Measurements from ENCODE around the gene NEK1.
"Not testable (repeated sequence)": the region's sequence is repeated elsewhere in the genome, so short reads cannot be mapped to it uniquely, and the experiment has no call there.

Gene NEK1

GRCh38 chr4:169437299-169438047 is 174.9 kb downstream of the NEK1 start:
- no peaks in the 10 kb centered on the region for H3K27me3 Mint-ChIP-seq
- H3K9me3 Mint-ChIP-seq: peaks cover 6% of the 10 kb centered on the region
- H3K4me3 Mint-ChIP-seq: no peak overlapping the region
- H3K36me3 Mint-ChIP-seq (ENCODE audit: low read depth): no peaks in the 10 kb centered on the region
- H3K27ac Mint-ChIP-seq: no peak overlapping the region
- intact Hi-C loops (cut with micrococcal nuclease): no loop called here
- peaks cover 11% of the 10 kb centered on the region for H3K4me1 Mint-ChIP-seq (ENCODE audit: low read depth)

- no peak overlapping the region for H3K27ac Mint-ChIP-seq
- no peaks in the 10 kb centered on the region for H3K36me3 Mint-ChIP-seq (ENCODE audit: low read depth)
- intact Hi-C loops (cut with micrococcal nuclease): no loop called here
- H3K4me1 Mint-ChIP-seq (ENCODE audit: low read depth): peaks cover 11% of the 10 kb centered on the region
- no peaks in the 10 kb centered on the region for H3K27me3 Mint-ChIP-seq
- no peaks in the 10 kb centered on the region for H3K9me3 Mint-ChIP-seq
- no peak overlapping the region for H3K4me3 Mint-ChIP-seq
These were observed 175.6 kb downstream of the NEK1 start for GRCh38 chr4:169436734-169437133.

GRCh38 chr4:169428376-169428775 is 184.0 kb downstream of the NEK1 start:
- Mint-ChIP-seq H3K36me3 (ENCODE audit: low read depth) (peaks cover 9% of the 10 kb centered on the region), H3K27ac (no peak overlapping the region), H3K4me3 (no peak overlapping the region), H3K9me3 (no peaks in the 10 kb centered on the region), H3K4me1 (ENCODE audit: low read depth) (no peaks in the 10 kb centered on the region), H3K27me3 (no peaks in the 10 kb centered on the region)
- intact Hi-C loops (cut with micrococcal nuclease): no loop called here

- H3K27me3 Mint-ChIP-seq; H3K27ac Mint-ChIP-seq; H3K9me3 Mint-ChIP-seq; H3K36me3 Mint-ChIP-seq (ENCODE audit: low read depth); H3K4me3 Mint-ChIP-seq; intact Hi-C loops (cut with micrococcal nuclease); H3K4me1 Mint-ChIP-seq (ENCODE audit: low read depth): not testable (repeated sequence)
These were observed 184.7 kb downstream of the NEK1 start for GRCh38 chr4:169427727-169428126.

- Mint-ChIP-seq H3K4me3 (no peak overlapping the region), H3K9me3 (no peaks in the 10 kb centered on the region), H3K27me3 (no peaks in the 10 kb centered on the region), H3K36me3 (ENCODE audit: low read depth) (peaks cover 9% of the 10 kb centered on the region), H3K27ac (no peak overlapping the region), H3K4me1 (ENCODE audit: low read depth) (no peaks in the 10 kb centered on the region)
- intact Hi-C loops (cut with micrococcal nuclease): no loop called here
These were observed 192.1 kb downstream of the NEK1 start for GRCh38 chr4:169420291-169420690.

- H3K36me3 Mint-ChIP-seq (ENCODE audit: low read depth): no peaks in the 10 kb centered on the region
- no peaks in the 10 kb centered on the region for H3K27me3 Mint-ChIP-seq
- intact Hi-C loops (cut with micrococcal nuclease): no loop called here
- H3K27ac Mint-ChIP-seq: no peak overlapping the region
- H3K4me3 Mint-ChIP-seq: no peak overlapping the region
- no peaks in the 10 kb centered on the region for H3K4me1 Mint-ChIP-seq (ENCODE audit: low read depth)
- no peaks in the 10 kb centered on the region for H3K9me3 Mint-ChIP-seq
These were observed 193.5 kb downstream of the NEK1 start for GRCh38 chr4:169418846-169419245.

- Mint-ChIP-seq H3K4me1 (ENCODE audit: low read depth) (no peaks in the 10 kb centered on the region), H3K27ac (no peak overlapping the region)
- intact Hi-C loops (cut with micrococcal nuclease): no loop called here
These were observed 194.6 kb downstream of the NEK1 start for GRCh38 chr4:169417629-169418282.

GRCh38 chr4:169416997-169417396 is 195.4 kb downstream of the NEK1 start:
- intact Hi-C loops (cut with micrococcal nuclease): no loop called here
- H3K9me3 Mint-ChIP-seq: no peaks in the 10 kb centered on the region
- no peak overlapping the region for H3K4me3 Mint-ChIP-seq

More at GRCh38 chr4:169417629-169418282, 194.6 kb downstream of the NEK1 start:
- Mint-ChIP-seq H3K9me3 (no peaks in the 10 kb centered on the region), H3K27me3 (no peaks in the 10 kb centered on the region), H3K36me3 (ENCODE audit: low read depth) (no peaks in the 10 kb centered on the region), H3K4me3 (no peak overlapping the region)

GRCh38 chr4:169416461-169416860 is 195.9 kb downstream of the NEK1 start:
- Mint-ChIP-seq H3K27me3 (no peaks in the 10 kb centered on the region), H3K9me3 (no peaks in the 10 kb centered on the region), H3K27ac (no peak overlapping the region), H3K4me3 (no peak overlapping the region), H3K36me3 (ENCODE audit: low read depth) (no peaks in the 10 kb centered on the region), H3K4me1 (ENCODE audit: low read depth) (no peaks in the 10 kb centered on the region)
- intact Hi-C loops (cut with micrococcal nuclease): no loop called here

More at GRCh38 chr4:169416997-169417396, 195.4 kb downstream of the NEK1 start:
- H3K4me1 Mint-ChIP-seq (ENCODE audit: low read depth): no peaks in the 10 kb centered on the region
- H3K27ac Mint-ChIP-seq: no peak overlapping the region
- no peaks in the 10 kb centered on the region for H3K36me3 Mint-ChIP-seq (ENCODE audit: low read depth)
- no peaks in the 10 kb centered on the region for H3K27me3 Mint-ChIP-seq

- H3K27me3 Mint-ChIP-seq: no peaks in the 10 kb centered on the region
- intact Hi-C loops (cut with micrococcal nuclease): no loop called here
- H3K4me1 Mint-ChIP-seq (ENCODE audit: low read depth): peaks cover 8% of the 10 kb centered on the region
- H3K36me3 Mint-ChIP-seq (ENCODE audit: low read depth): no peaks in the 10 kb centered on the region
- H3K4me3 Mint-ChIP-seq: no peak overlapping the region
- H3K27ac Mint-ChIP-seq: no peak overlapping the region
- no peaks in the 10 kb centered on the region for H3K9me3 Mint-ChIP-seq
These were observed 197.5 kb downstream of the NEK1 start for GRCh38 chr4:169414913-169415312.

GRCh38 chr4:169412046-169412445 is 200.3 kb downstream of the NEK1 start:
- no peaks in the 10 kb centered on the region for H3K36me3 Mint-ChIP-seq (ENCODE audit: low read depth)
- H3K27ac Mint-ChIP-seq: no peak overlapping the region
- H3K4me1 Mint-ChIP-seq (ENCODE audit: low read depth): peaks cover 8% of the 10 kb centered on the region
- H3K9me3 Mint-ChIP-seq: no peaks in the 10 kb centered on the region
- no peaks in the 10 kb centered on the region for H3K27me3 Mint-ChIP-seq
- intact Hi-C loops (cut with micrococcal nuclease): no loop called here
- no peak overlapping the region for H3K4me3 Mint-ChIP-seq

- intact Hi-C loops (cut with micrococcal nuclease): no loop called here
- H3K36me3 Mint-ChIP-seq (ENCODE audit: low read depth): no peaks in the 10 kb centered on the region
- no peak overlapping the region for H3K27ac Mint-ChIP-seq
- H3K4me1 Mint-ChIP-seq (ENCODE audit: low read depth): peaks cover 8% of the 10 kb centered on the region
- no peaks in the 10 kb centered on the region for H3K9me3 Mint-ChIP-seq
- no peak overlapping the region for H3K4me3 Mint-ChIP-seq
- no peaks in the 10 kb centered on the region for H3K27me3 Mint-ChIP-seq
These were observed 201.3 kb downstream of the NEK1 start for GRCh38 chr4:169410839-169411770.

- Mint-ChIP-seq H3K4me1 (ENCODE audit: low read depth) (peaks cover 8% of the 10 kb centered on the region), H3K9me3 (no peaks in the 10 kb centered on the region), H3K4me3 (no peak overlapping the region), H3K36me3 (ENCODE audit: low read depth) (no peaks in the 10 kb centered on the region), H3K27ac (no peak overlapping the region), H3K27me3 (no peaks in the 10 kb centered on the region)
- intact Hi-C loops (cut with micrococcal nuclease): no loop called here
These were observed 205.1 kb downstream of the NEK1 start for GRCh38 chr4:169407217-169407845.
